ENCODE results near the gene ENOPH1.
A peak's percentile ranks its signal among the peaks of the same experiment; 100 is the strongest.
"Not testable (repeated sequence)": the region's sequence is repeated elsewhere in the genome, so short reads cannot be mapped to it uniquely, and the experiment has no call there.

ENOPH1 gene

DNA sequence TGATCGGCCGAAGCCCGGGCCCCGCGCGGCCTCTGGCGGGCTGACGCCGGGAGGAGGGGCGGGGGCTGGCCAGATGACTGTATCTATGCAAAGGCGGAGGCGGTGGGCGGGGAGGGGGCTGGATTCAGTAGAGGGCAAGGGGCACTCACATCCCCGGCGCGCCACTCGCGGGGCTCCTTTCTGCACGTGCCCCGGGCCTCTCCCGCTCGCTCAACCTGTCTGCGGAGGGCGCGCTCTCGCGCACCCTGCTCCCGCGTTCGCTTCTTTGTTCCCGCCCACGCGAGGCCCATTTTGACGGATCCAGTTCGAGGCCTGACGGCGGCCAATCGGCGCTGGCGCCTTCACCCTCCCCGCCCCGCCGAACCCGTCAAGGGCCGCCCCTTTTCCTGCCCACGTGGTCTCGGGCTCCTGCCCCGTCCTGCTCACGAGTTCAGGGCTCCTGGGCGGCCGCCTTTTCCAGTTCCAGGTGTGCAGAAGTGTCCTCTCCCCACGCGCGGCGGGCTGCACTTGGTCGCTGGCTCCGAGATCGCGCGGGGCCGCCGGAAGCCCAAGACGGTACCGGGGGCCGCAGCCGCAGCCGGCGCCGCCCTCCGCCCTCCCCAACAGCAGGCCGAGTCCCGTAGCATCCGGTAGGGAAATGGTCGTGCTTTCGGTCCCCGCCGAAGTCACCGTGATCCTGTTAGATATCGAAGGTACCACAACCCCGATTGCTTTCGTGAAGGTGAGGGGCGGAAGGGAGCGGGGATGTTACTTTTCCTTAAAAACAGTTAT is at the start of gene ENOPH1, which contains the start of gene HNRNPDL:
TSS of gene ENOPH1 (plus strand) at position 398 of the 771 bp plus-strand sequence. CDS start at position 638, 240 bp downstream.
TSS of gene HNRNPDL (minus strand) at position 270 of the 771 bp plus-strand sequence. CDS start 772 bp downstream, outside the sequence.
- DNase-seq: peak; percentile 67

DNA sequence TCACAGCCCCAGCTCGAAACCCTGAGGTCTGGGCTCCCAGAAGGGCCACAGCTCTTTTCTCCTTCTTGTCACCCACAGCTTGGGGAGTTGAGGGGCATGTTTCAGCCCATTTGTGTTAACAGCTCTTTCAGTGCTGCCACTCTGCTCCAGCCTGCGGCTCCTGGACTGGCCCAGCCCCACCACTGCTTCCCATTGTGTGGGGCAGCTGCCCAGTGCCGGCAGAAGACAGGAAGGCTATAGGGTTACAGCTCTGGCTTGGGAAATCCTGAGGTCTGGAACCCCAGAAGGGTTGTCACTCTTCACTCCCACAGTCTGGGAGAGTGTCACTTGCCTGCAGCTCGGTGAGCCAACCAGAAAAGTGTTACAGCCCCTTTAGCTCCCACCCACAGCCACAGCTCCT is 49.6 kb upstream of the ENOPH1 start:
- DNase-seq: no peak

DNA sequence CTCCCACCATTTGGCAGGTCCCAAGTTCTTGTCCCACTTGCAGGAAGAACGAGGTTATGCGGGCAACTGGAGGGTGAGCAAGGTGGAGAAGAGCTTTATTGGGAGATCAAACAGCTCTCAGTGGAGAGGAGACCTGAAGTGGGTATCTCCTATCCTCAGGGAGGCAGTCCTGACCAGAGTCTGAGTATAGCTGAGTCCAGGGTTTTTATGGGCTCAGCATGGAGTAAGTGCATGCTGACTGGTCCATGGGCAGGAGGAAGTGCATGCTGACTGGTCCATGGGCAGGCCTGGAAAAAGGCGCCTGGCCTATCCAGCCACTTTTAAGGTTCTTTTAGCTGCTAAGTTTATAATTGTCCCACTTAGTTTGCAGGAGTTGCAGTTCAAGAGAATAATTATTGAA is 49.2 kb upstream of the ENOPH1 start:
- no peak for DNase-seq

DNA sequence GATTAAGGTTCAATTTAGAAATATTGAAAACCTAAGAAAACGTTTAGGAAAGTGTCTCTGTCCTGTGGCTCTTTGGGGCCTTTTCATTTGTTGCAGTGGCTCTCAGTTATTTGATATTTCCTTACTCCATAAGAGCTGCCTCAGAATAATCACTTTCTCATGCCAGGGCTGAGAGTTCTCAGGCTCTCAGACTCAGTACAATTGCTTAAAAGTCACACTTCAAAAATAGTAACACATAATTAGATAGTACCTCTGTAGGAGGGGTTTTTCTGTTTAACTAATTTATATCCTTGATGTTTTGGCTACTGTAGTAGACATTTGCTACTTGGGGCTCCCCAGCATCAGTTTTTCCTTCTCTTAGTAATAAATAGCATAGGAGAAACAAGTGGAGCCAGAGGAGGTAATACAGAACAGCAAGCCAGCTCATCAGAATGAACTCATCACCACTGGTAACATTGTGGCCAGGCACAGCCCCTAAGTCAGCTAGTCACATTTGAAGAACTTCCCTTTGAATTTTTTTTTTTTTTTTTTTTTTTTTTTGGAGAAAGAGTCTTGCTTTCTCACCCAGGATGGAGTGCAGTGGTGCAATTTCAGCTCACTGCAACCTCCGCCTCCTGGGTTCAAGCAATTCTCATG is 48.6 kb upstream of the ENOPH1 start:
- DNase-seq: no peak

DNA sequence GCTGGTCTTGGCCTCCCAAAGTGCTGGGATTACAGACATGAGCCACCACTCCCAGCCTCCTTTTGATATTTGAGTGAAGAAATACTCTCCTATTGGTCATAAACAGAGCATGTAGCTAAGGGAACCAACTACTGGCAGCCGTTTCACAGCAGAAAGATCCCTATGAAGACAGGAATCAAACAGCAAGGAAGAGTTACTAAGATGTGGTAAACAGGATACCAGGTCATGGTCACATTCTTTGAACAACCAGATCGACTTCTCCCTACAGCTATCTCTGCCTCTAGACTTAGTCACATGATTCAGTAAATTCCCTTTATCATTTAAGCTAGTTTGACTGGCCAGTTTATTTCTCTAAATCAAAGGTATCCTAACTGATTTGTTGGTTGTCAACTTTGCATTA is 47.6 kb upstream of the ENOPH1 start:
- no peak for DNase-seq

DNA sequence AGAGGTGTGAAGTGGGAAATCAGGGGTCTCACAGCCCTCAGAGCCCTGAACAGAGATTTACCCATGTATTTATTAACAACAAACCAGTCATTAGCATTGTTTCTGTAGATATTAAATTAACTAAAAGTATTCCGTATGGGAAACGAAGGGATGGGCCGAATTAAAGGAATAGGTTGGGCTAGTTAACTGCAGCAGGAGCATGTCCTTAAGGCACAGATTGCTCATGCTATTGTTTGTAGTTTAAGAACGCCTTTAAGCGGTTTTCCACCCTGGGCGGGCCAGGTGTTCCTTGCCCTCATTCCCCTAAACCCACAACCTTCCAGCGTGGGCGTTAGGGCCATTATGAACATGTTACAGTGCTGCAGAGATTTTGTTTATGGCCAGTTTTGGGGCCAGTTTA is 44.1 kb upstream of the ENOPH1 start:
- DNase-seq: not testable (repeated sequence)

DNA sequence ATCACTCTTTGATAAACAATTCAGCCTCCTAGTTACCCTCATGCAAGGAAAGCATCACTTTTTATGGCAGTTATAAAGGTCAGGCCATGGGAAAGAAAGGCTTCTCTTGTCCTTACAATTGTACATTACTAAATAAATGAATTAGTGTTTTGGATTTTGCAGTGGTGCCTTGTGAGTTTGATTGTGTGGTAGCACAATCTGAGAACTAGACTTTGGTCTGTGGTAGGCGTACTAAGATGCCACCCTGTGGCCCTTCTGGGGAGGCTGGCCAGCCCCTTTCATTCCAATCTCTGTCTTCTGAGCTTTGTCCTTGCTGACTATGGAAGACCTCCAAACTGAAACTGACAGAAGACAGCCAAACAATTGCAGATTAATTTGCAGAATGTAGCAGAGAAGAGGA is 42.0 kb upstream of the ENOPH1 start:
- DNase-seq: no peak

DNA sequence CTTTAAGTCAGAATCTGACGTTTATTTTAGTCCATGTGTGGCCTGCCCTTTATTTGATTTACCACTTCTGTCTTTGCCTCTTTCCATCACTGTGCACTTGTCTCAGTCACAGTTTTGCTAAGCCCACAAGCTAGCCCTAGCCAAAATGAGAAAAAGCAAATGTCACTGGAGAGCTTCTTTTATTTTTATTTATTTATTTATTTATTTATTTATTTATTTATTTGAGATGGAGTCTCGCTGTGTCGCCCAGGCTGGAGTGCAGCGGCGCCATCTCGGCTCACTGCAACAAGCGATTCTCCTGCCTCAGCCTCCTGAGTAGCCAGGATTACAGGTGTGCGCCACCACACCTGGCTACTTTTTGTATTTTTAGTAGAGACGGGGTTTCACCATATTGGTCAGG is 40.3 kb upstream of the ENOPH1 start:
- not testable (repeated sequence) for DNase-seq

DNA sequence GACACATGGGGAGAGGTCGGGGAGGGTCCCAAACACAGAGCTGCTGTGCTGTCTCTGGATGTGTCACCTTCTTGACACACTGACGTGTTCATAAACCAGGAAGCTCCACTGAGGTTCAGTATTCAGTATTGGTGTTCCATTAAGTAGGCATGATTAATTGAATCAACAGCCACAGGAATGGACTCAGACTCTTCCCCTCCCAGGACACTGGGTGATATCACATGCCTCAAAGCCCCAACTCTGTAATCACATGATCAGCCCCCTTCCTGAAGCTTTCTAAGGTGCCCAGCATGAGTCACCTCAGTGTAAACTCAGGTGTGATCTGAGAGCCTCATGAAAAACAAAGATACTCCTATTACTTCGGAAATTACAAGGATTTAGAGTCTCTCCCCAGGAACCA is 35.5 kb upstream of the ENOPH1 start:
- no peak for DNase-seq

DNA sequence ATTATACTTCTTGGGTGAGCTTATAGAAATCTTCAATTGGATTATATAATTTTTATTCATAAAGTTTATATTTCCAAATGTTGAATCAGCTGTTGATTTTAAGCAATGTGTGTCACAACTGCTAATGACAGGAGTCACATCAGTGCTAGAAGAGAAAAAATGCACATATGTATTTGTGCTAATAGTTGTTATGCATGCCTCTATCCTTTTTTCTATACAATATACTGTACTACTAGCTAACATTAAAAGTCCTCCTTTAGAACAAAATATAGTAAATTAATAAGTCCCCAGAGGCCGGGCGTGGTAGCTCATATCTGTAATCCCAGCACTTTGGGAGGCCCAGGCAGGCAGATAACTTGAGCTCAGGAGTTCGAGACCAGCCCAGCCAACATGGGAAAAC is 32.9 kb upstream of the ENOPH1 start:
- DNase-seq: no peak

DNA sequence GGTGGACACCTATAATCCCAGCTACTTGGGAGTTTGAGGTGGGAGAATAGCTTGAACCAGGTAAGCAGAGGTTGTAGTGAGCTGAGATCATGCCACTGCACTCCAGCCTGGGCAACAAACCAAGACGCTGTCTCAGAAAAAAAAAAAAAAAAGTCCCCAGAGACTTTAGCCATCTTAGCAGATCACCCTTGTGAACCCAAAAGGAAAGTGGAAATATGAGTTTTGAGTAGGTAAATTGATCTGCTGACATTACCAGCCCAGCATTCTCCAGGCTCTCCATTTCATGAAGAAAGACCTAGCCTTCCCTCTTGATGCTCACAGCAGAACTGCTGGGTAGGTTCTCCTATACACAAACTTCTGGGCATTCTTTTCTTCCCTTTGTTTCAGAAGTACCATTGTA is 32.1 kb upstream of the ENOPH1 start:
- no peak for DNase-seq

DNA sequence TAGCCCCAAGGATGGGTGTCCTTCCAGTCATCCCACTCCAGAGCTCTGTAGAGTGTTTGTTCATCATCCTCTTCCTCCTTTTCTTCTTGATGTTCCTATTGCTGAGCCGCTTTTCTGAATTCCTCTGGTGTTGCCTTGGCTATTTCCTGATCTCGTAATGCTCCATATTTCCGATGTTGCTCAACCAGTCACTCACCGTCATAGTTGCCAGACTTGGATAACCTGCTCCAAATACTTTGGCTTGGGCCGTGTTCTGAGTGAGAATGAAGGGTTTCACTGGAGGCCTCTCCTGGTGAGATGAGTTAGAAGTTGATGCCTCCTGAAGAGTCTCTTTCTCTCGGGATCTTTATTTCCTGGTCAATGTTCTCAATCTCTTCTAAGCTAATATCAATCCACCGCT is 28.8 kb upstream of the ENOPH1 start:
- DNase-seq: no peak

DNA sequence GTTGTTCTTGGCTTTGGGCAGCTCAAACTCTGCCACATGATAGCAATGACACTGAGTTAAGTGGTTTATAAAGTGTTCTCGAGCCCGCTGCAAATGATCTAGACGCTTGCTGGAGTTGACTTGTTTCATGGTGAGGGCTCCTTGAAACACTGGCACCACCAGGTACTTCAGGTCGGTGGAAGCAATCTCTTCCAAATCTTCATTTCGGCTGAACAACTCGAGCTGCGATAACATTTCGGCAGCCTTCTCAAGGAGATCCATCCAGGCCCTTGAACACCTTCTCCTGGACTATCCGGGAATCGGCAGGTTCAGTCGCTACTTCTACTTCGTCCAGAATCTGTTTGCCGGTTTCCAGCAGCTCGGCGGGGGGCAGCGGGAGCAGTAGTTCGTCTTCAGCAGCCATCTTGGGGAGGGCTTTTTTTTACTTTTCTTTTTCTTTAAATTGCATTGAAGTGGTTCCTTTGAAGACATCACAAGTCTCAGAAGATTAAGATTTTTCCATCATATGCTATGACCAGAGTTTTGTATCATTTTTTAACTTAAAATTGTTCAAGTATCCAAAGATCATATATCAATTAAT is 28.1 kb upstream of the ENOPH1 start:
- DNase-seq: no peak

DNA sequence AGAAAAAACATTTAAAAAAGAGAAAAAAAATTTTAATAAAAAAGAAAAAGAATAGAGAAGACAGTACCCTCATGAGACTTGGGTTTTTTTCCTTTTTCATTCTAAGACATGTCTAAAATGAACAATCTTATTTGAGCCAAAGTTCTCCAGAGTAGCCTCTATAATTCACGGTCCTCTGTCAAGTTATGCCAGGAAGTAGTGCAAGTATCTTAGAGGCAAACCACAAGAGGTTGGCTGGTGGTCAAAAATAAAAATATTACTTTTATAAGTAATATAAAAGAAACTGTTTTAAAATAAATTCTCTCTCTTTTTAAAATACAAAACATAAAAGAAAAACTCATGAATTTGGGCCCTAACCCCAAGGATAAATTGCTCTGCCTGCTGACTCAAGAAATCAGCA is 26.7 kb upstream of the ENOPH1 start:
- DNase-seq: no peak

DNA sequence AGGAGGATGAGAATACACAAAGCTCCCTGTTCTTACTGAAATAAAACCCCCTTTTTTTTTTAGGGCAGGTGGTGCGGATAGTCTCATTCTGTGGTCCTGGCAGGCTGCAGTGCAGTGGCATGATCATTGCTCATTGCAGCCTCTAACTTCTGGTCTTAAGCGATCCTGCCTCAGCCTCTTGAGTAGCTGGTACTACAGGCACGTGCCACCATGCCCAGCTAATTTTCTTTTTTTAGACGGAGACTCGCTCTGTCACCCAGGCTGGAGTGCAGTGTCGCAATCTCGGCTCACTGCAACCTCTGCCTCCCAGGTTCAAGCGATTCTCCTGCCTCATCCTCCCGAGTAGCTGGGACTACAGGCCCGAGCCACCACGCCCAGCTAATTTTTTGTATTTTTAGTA is 15.3 kb upstream of the ENOPH1 start:
- DNase-seq: not testable (repeated sequence)

DNA sequence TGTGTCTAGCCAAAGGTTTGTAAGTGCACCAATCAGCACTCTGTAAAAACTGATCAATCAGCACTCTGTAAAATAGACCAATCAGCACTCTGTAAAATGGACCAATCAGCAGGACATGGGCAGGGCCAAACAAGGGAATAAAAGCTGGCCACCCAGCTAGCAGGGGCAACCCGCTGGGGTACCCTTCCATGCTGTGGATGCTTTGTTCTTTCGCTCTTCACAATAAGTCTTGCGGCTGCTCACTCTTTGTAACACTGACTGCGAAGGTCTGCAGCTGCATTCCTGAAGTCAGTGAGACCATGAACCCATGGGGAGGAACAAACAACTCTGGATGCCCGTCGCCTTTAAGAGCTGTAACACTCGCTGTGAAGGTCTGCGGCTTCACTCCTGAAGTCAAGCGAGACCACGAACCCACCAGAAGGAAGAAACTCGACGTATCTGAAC is 14.4 kb upstream of the ENOPH1 start:
- no peak for DNase-seq

DNA sequence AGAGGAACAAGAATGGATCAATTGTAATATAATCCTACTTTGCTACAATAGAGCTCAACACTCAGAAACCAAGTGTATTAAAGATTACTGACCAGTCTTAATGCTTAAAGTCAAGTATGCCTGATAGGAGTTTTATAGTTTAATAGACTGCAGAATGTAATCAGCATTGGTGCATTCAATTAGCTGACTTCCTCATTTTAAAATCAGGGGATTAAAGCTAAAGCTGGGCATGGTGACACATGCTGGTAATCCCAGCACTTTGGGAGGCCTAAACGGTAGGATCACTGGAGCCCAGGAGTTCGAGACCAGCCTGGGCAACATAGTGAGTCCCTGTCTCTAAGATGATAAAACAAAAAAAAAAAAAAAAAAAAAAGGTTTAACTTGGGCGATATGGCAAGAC is 10.9 kb upstream of the ENOPH1 start:
- no peak for DNase-seq

DNA sequence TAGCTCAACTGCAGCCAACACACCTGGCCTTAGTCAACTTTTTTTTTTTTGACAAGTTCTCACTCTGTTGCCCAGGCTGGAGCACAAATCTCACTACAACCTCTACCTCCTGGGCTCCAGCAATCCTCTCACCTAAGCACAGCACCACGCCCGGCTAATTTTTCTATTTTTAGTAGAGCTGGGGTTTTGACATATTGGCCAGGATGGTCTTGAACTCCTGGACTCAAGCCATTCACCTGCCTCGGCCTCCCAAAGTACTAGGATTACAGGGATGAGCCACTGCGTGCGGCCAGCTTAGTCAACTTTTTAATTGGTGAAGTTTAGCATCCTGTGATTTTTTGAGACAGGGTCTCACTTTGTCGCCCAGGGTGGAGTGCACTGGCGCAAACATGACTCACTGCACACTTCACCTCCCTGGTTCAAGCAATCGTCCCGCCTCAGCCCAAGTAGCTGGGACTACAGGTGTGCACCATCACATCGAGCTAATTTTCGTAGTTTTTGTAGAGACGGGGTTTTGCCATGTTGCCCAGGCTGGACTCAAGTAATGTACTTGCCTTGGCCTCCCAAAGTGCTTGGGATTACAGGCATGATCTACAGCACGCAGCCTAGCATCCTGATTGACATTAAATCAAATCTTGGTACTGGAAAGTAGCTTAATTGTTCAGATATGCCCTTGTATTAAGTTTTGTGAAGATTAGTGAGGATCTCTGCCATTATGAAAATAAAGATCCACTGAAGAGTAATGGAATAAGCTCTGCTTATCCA is 8.4 kb upstream of the ENOPH1 start:
- no peak for DNase-seq

DNA sequence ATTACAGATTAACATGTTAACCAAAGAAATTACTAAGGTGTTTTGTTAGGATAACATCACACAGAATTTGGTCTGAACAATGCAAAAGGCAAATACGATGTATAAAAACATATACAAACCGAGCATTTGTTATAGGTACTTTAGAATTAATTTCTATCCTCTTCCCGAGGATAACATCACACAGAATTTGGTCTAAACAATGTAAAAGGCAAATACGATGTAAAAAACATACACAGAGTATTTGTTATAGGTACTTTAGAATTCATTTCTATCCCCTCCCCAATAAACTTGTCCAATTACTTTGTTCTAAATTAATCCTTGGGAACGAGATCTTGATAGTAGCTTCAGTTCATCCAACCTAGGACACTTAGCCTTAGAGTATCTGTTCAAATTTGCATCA is 7.8 kb upstream of the ENOPH1 start:
- no peak for DNase-seq

DNA sequence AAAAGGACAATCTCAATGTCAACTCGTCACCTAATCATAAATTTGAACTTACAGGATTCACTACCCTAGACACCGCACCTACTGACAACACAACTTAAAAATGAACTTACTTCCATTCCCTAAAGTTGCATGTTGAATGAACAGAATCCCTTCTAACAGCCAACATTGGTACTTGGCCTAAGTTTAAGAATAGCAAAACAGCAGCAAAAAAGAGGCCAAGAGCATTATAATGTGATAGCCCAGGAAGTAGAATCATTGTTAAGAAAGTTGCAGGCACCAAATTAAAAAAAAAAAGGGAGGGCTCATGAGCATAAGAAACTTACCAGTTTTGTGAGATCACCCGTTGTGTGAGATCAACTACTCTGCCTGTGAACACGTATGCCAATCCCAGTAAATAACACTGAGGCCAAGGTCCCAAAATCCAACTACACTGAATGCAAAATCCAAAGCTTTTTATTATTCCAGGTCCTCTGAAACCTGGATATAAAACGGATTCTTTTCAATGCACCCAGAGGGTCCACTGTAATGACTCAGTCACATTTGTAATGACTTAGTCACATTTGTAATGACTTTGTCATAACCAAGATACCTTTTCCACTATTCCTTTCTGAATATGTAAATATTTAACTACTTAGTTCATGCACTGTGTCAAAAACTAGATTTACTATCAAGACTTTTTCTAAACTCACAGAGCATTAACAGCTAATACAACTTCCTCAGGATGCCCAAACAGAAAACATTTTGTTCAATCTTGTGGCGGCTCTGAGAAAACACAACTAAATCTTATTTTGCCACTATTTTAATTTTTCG is 6.9 kb upstream of the ENOPH1 start:
- DNase-seq: no peak

DNA sequence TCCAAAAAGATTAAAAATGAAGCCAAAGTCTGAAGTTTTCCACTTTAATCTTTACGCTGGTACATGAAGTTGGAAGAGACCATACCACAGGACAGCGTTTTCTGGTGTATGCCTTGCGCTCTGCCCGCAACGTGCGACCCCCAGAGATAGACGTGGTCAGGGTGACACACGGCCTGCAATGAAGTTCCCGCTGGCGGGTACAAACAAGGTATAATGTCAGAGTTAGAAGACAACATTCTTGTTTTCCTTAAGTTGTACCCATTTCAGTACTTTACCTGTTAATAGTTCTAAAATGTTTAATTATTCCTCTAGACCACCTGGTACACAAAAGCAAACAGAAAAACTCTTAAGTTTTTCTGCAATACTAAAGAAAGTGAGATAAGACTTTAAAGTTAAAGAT is 4.9 kb upstream of the ENOPH1 start:
- DNase-seq: no peak

DNA sequence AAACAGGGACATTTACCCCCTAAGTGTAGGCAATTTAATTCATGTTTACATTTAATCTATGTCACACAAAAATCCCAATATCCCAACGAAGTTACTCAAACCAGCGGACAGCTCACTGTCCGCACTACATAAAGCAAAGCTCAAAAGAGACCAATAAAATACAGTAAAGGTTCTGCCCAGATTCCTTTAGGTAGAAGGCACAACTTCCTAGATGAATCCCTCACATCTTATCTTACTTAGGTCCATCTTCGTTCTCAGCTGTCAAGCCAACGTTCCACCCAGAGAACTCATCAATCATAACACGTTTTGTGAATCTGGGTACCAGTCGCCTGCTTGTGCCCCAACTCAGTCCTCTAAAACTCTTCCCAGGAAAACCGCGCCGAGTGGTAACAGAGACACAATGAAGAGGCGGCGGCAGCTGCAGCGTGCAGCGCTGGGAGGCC is 1.8 kb upstream of the ENOPH1 start:
- peak; percentile 38 for DNase-seq
